Measurements from ENCODE around the gene NGLY1.

NGLY1 gene

DNA sequence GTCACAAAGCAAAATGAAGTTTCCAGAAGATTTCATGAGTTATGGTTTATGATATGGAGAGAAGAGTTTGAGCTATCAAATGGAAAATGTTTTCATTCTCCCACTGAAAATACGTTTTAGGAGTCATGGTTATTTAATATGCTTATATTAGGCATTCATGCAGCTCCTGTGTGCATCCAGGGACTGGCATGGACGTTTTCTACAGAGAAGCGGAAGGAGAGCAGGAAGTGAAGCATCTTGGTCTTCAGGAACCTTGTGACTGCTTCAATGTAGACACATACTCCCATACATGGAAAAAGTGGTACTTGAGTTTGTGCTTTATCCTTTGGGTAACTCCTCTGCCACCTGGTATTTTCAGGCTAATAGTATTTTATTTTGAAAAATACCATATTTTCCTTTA, 75.2 kb downstream of the NGLY1 start:
- no peak for DNase-seq (ENCODE audit: low read depth in 2 of 2)

DNA sequence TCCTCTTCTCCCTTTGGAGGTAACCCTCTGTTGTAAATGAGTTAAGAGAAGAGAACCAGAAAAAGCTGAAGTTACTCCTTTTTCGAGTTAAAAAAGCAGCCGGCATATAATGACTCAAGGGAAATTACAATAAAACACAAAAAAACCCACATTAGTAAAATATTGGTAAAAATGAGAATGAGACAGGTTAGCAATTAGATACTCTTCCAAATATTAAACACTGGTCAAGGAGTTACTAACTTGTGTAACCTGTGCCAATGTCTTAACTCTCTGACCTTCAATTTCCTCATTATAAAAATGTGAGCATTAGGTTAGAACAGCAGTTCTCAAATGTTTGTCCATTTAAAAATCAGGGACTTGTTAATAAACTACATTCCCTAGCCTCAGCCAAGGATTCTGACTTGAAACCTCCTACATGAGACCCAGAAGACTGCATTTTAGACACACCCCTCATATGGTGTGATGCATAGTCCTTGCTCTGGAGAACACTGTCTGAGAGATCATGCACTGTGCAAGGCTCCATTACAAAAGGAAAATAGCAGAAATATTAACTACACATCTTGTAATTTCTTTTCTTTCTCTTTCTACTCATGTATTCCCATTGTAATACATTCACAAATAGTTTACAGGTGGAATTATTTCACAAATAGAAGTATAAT, 75.8 kb downstream of the NGLY1 start:
- no peak for DNase-seq (ENCODE audit: low read depth in 2 of 2)

- no peak for DNase-seq (ENCODE audit: low read depth in 2 of 2)
Measured at GRCh38 chr3:25706213-25706612, 77.0 kb downstream of the NGLY1 start.

DNA sequence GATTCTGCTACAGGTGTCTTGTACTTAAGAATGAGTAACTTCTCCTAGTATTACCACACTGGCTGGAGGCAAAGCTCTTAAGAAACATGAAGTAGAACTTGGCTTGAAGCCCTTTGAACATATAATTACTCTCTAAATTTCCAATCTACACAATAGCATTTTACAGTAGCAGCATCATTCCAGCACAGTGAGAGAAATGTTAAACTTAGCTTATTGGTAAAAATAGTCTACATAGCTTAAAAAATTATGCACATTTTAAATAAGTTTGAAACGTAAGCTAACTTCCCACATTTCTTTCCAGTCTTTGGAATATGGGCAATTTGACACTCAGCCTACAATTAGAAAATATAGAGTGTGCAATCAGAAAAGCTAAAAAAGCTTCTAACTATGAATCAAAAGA, 85.7 kb downstream of the NGLY1 start:
- DNase-seq (ENCODE audit: low read depth in 2 of 2) = no peak

GRCh38 chr3:25695731-25696420, 87.4 kb downstream of the NGLY1 start:
- DNase-seq (ENCODE audit: low read depth in 2 of 2) = no peak

DNA sequence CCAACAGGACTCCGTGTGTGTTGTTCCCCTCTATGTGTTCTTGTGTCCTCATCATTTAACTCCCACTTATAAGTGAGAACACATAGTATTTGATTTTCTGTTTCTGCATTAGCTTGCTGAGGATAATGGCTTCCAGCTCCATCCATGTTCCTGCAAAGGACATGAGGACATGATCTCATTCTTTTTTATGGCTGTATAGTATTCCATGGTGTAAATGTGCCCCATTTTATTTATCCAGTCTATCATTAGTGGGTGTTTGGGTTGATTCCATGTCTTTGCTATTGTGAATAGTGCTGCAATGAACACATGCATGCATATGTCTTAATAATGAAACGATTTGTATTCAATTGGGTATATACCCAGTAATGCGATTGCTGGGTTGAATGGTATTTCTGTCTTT, 90.0 kb downstream of the NGLY1 start:
- DNase-seq (ENCODE audit: low read depth in 2 of 2) = no peak

GRCh38 chr3:25692341-25692740, 90.9 kb downstream of the NGLY1 start:
- no peak for DNase-seq (ENCODE audit: low read depth in 2 of 2)

DNA sequence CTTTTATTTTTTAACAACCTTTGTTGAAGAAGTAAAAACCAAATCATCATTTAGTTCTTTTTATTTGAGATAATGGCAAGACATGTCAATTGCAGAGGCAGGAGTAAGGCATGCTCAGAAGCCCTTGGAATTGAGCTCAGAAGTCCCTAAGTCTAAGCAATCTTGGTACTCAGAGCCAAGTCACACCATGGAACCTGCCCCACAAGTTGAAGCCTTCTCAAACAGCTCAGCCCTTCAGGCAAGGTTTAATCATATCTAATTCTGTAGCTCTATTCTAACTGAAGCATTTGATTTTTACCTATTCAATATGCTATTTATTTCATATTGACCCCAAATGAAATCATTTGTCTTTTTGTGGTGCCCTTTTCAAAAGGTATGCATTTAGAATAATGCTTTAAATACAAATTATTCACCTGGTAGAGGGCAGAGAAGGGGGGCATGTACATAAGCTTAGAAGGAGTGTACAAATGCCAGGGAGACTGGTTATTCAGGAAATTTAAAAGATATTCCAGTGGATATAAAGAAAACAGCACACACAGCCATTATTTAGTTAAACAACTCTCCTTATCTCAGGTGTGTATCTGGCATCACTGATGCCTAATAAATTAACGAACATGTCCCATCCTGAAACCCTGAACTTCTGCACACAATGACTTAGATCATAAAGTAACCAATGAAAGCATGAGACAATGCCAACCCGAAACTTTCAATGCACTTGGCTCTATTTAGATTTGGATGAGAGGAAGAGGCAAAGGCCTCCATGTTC, 92.3 kb downstream of the NGLY1 start:
- DNase-seq (ENCODE audit: low read depth in 2 of 2) = no peak

DNA sequence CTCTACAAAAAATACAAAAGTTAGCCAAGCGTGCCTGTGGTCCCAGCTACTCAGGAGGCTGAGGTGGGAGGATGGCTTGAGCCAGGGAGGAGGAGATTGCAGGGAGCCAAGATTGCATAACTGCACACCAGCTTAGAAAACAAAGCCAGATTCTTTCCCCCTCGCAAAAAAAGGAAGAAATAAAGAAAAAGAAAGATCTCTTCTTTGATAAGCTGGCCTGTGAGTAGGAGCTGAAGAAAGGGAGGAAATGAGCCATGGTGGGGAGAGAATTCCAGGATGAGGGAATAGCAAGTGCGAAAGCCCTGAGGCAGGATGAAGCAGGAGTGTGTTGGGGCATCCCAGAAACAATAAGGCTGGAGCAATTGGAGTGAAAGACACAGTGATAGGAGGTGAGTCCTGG, 94.0 kb downstream of the NGLY1 start:
- DNase-seq (ENCODE audit: low read depth in 2 of 2) = no peak

DNA sequence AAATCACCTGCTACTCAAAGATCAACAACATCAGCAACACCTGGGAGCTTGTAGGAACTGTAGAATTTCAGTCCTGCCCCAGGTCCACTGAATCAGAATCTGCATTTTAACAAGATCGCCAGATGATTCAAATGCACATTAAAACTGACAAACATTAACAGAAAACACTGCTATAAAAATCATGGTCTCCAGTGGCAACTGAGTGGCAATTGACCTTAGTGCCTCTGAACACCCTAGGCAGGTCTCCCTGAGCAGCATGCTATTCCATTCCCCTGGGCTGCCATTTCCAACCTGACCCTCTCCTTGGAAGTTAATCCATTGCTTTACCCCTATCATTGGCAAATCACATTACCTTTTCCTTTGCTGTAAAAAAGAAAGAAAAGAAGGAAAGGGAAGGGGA, 95.5 kb downstream of the NGLY1 start:
- DNase-seq (ENCODE audit: low read depth in 2 of 2) = no peak

GRCh38 chr3:25686766-25687165, 96.5 kb downstream of the NGLY1 start:
- no peak for DNase-seq (ENCODE audit: low read depth in 2 of 2)

GRCh38 chr3:25683882-25684281, 99.4 kb downstream of the NGLY1 start:
- DNase-seq (ENCODE audit: low read depth in 2 of 2) = no peak

GRCh38 chr3:25683410-25683809, 99.8 kb downstream of the NGLY1 start:
- DNase-seq (ENCODE audit: low read depth in 2 of 2) = no peak

DNA sequence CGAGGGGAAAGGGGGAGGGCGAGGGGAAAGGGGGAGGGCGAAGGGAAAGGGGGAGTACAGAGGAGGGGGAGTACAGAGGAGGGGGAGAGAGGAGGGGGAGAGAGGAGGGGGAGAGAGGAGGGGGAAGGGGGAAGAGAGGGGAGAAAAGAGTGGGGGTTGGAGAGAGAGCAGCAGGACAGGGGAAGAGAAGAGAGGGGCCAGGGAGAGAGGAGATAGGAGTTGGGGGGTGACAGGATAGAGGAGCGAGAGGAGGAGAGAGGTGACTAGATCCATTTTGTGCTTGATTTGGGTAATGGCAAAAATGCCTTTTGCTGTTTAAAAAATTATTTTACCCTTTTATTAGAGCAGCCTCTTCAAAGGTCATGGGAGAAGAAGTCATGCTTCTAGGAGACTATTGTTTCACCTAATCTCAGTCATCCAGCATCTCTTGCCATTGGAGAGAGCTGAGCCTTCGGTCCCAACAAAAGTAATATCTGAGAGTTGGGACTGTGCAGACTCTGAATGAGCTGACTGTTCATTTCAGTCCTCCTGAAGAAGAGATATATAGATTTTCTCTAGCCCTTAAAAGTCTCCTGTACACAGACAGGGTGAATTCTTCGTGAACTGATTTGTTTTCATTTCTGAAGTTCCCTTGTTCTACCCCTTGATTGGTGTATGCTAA, 103.5 kb downstream of the NGLY1 start:
- no peak for DNase-seq (ENCODE audit: low read depth in 2 of 2)

- no peak for DNase-seq (ENCODE audit: low read depth in 2 of 2)
Measured at GRCh38 chr3:25679166-25679565, 104.1 kb downstream of the NGLY1 start.

DNA sequence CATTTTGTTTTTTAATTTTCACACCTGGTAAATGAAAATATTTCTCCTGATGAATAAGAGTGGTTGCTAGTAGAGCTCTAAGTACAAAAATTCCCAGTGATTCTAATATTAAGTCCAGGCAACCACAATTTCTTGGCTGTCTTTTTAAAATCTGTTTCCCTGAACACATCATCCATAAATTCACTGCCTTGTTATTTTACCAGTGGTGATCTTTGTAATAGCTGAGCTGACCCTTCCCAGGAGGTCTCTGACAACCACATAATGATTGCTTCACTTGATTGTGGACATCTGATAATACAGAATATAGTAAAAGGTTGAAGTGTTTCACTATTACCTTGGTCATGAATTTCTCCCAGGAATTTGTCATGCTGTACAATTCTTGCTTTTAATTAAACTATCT, 104.7 kb downstream of the NGLY1 start:
- no peak for DNase-seq (ENCODE audit: low read depth in 2 of 2)

GRCh38 chr3:25677121-25677520, 106.1 kb downstream of the NGLY1 start:
- DNase-seq (ENCODE audit: low read depth in 2 of 2) = no peak

DNA sequence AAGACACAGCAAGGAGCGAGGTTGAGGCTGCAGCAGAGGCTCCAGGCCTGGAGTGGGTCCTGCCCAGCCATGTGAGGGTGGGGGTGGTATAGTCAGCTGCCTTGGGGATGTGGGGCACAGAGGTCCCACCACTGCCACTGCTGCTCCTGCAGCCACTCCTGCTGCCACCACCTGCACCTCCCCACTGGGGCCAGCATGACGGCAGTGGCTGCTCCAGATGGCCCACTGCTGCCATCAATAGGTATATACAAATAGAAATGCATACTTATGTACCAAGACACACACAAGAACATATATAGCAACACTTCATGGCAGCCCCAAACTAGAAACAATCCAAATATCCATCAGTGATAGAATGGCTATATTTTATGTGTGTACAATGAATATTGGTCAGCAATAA, 108.6 kb downstream of the NGLY1 start:
- DNase-seq (ENCODE audit: low read depth in 2 of 2) = no peak

- no peak for DNase-seq (ENCODE audit: low read depth in 2 of 2)
Measured at GRCh38 chr3:25673738-25674298, 109.4 kb downstream of the NGLY1 start.

All from stimulated activated CD4-positive, alpha-beta T cell treated with anti-CD3 and anti-CD28 coated beads, Interleukin-1b, Interleukin-23, amount 100 ng/mL, for 1 hour (primary cell).